Fibroblast of upper back skin (primary cell): ENCODE measurements around the gene SRD5A1.
"Not testable (repeated sequence)": the region's sequence is repeated elsewhere in the genome, so short reads cannot be mapped to it uniquely, and the experiment has no call there.

Source experiments
- DNase-seq: peaks from one replicate; pipeline ENCODE4 v3.0.0-alpha.2; 2013

SRD5A1 gene

GRCh38 chr5:6606884-6607558 is 26.2 kb upstream of the SRD5A1 start:
- no peak for DNase-seq

GRCh38 chr5:6607559-6607936 is 25.7 kb upstream of the SRD5A1 start:
- DNase-seq, result no peak

- DNase-seq, result no peak
These were observed 25.2 kb upstream of the SRD5A1 start for GRCh38 chr5:6608016-6608415.

GRCh38 chr5:6611334-6612256 is 21.6 kb upstream of the SRD5A1 start:
- DNase-seq, result no peak

GRCh38 chr5:6615034-6615815 is 18.0 kb upstream of the SRD5A1 start:
- DNase-seq, result no peak

GRCh38 chr5:6616632-6617031 is 16.6 kb upstream of the SRD5A1 start:
- DNase-seq, result no peak

GRCh38 chr5:6623228-6623627 is 10.0 kb upstream of the SRD5A1 start:
- no peak for DNase-seq

- DNase-seq, result no peak
These were observed 9.3 kb upstream of the SRD5A1 start for GRCh38 chr5:6623941-6624340.

GRCh38 chr5:6626508-6626907 is 6.7 kb upstream of the SRD5A1 start:
- no peak for DNase-seq

GRCh38 chr5:6631441-6631840 is 1.8 kb upstream of the SRD5A1 start:
- DNase-seq, result no peak

- no peak for DNase-seq
These were observed 834 bp upstream of the SRD5A1 start for GRCh38 chr5:6632324-6632887.

GRCh38 chr5:6633469-6634245 is 417 bp downstream of the SRD5A1 start:
- DNase-seq, result no peak

GRCh38 chr5:6634306-6634705 is 1.1 kb downstream of the SRD5A1 start:
- DNase-seq, result no peak

- DNase-seq, result no peak
These were observed 1.7 kb downstream of the SRD5A1 start for GRCh38 chr5:6634788-6635430.

GRCh38 chr5:6636293-6636692 is 3.1 kb downstream of the SRD5A1 start:
- no peak for DNase-seq

GRCh38 chr5:6637022-6637421 is 3.8 kb downstream of the SRD5A1 start:
- no peak for DNase-seq

- no peak for DNase-seq
These were observed 4.3 kb downstream of the SRD5A1 start for GRCh38 chr5:6637590-6637989.

- DNase-seq, result no peak
These were observed 5.0 kb downstream of the SRD5A1 start for GRCh38 chr5:6638236-6638635.

- DNase-seq, result no peak
These were observed 9.4 kb downstream of the SRD5A1 start for GRCh38 chr5:6642655-6643054.

GRCh38 chr5:6644794-6645241 is 11.6 kb downstream of the SRD5A1 start:
- no peak for DNase-seq

GRCh38 chr5:6645571-6646362 is 12.5 kb downstream of the SRD5A1 start:
- not testable (repeated sequence) for DNase-seq
